Thyroid gland (tissue), 4 donors: Measurements from ENCODE around the gene PLAAT3.

Experiments used
- POLR2A ChIP-seq, 2 donors: fragments of 450-650 bp; IDR thresholded peaks; one replicate each; pipeline ENCODE4 v1.6.1; 2017; ENCODE audit warnings: antibody characterized with exemption in 2 of 2, mild to moderate bottlenecking in 2 of 2, moderate library complexity in 1 of 2
- TF ChIP-seq, protein P1 (sequence below), 6 experiments: fragments of 200-600 bp in 3 of 6; fragments of 450-650 bp in 3 of 6; sonication (generic) in 3 of 6; IDR thresholded peaks; one replicate each; pipeline ENCODE4 v1.5.1; 2016 to 2019; ENCODE audit warnings: antibody characterized with exemption in 6 of 6, mild to moderate bottlenecking in 2 of 6, inconsistent platforms in 1 of 6, moderate library complexity in 1 of 6

- TF ChIP-seq POLR2A (IDR thresholded peaks at IDR 0.05): no peak
- TF ChIP-seq, protein P1, sequence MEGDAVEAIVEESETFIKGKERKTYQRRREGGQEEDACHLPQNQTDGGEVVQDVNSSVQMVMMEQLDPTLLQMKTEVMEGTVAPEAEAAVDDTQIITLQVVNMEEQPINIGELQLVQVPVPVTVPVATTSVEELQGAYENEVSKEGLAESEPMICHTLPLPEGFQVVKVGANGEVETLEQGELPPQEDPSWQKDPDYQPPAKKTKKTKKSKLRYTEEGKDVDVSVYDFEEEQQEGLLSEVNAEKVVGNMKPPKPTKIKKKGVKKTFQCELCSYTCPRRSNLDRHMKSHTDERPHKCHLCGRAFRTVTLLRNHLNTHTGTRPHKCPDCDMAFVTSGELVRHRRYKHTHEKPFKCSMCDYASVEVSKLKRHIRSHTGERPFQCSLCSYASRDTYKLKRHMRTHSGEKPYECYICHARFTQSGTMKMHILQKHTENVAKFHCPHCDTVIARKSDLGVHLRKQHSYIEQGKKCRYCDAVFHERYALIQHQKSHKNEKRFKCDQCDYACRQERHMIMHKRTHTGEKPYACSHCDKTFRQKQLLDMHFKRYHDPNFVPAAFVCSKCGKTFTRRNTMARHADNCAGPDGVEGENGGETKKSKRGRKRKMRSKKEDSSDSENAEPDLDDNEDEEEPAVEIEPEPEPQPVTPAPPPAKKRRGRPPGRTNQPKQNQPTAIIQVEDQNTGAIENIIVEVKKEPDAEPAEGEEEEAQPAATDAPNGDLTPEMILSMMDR (IDR thresholded peaks at IDR 0.05): no peak
Observed at GRCh38 chr11:63532117-63532516, 82.1 kb downstream of the PLAAT3 start.
